Activated CD8-positive, alpha-beta memory T cell treated with anti-CD3 and anti-CD28 coated beads for 36 hours (primary cell): ENCODE results near the gene PAMR1. TPM values are rescaled to one million over a fixed set of nuclear protein-coding genes. Genes with fewer than 3 reads are reported as not detected.
"Not testable (repeated sequence)": the region's sequence is repeated elsewhere in the genome, so short reads cannot be mapped to it uniquely, and the experiment has no call there.

ENCODE experiments used
- CTCF ChIA-PET: fragments of 350-600 bp; sonication (Branson Sonifier 250); formaldehyde crosslinking; loops from one replicate; lab custom pipeline; 2021; ENCODE audit warnings: antibody characterized with exemption; lab: Charles Lee
- POLR2A ChIA-PET: fragments of 350-600 bp; sonication (Branson Sonifier 250); formaldehyde crosslinking; loops from one replicate; lab custom pipeline; 2021; ENCODE audit warnings: antibody characterized with exemption; lab: Charles Lee
- total RNA-seq, 2 experiments: library from RNA; stranded (reverse); gene quantifications; one replicate each; pipeline ENCODE4 v1.2.3, GENCODE V29; 2021

The PAMR1 gene
- total RNA-seq, 2 experiments from 2014 or later: not detected

DNA sequence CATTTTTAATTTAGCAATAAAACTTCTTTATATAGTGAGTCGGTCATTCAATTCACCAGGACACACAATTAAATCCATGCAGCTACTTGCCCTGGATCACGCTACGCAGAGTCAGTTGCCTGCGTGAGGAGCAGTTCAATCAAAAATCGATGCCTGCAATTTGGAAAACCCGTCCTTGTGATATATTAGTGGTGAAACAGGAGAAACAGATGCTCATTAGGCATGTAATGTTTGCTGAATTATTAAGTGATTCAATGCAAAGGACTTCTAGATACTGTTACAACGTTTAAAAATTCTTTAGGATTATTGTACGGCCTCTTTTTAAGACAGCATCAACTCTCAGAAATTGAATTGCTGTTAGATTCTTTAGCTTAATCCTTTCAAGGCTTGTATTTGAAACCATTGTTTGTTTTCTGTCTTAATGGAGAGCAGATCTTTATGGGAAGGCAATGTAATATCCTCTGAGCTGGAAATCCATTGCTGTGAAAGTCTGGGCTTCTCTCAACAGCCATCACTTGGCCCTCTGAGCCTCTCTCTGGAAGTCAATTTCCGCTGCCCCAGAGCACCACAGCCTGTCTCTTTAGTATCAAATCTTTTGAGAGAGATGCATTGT, 20.1 kb upstream of the PAMR1 start:
- ChIA-PET POLR2A (no interaction called here), CTCF (no interaction called here)

DNA sequence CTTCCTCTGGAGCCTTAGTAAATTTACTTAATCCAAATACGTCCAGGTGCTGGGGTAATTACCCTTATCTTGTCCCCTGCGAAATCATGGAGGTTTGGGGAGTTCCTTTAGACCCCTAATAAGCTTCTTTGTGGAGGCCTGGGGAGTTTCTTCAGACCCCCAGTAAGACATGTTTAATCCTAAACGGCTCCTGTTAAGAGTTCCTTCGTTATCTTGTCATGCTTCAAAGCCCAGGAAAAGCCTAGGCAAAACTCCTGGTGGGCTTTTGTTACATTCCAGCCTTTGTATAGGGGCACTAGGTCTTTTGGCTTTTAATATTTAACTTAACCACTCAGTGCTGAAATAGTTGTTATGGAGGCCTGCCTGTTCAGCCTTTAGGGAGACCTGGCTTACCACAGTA, 18.1 kb upstream of the PAMR1 start:
- POLR2A ChIA-PET: no interaction called here
- CTCF ChIA-PET: no interaction called here

- ChIA-PET POLR2A (no interaction called here), CTCF (no interaction called here)
Observed at GRCh38 chr11:35541621-35542375, 16.4 kb upstream of the PAMR1 start.

DNA sequence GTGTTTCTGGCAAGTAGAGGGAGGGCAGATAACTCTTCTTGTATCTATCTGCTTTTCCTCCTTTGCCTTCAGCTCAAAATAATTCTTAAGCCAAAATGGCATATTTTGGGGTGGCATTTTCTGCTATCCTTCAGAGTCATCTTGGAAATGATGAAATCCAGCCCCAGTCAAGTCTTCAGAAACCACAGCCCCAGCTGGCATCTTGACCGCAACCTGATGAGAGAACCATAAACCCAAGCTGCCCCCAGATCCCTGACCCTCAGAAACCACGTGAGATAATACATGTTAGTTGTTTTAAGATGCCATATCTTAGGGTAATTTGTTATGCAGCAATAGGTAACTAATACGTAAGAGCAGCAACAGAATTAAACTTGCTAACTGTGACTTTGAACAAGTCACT, 15.1 kb upstream of the PAMR1 start:
- POLR2A ChIA-PET: no interaction called here
- CTCF ChIA-PET: no interaction called here

- CTCF ChIA-PET: interaction anchor here (1.2 kb wide), 1 partner anchor 9 kb away, joined by 3 read pairs; no protein-coding TSS in a partner anchor
- POLR2A ChIA-PET: no interaction called here
Observed at GRCh38 chr11:35539781-35540281, 14.4 kb upstream of the PAMR1 start.

GRCh38 chr11:35539256-35539655, 13.8 kb upstream of the PAMR1 start:
- POLR2A ChIA-PET: no interaction called here
- CTCF ChIA-PET: interaction anchor here (1.2 kb wide), 1 partner anchor 9 kb away, joined by 3 read pairs; no protein-coding TSS in a partner anchor

GRCh38 chr11:35536470-35536869, 11.1 kb upstream of the PAMR1 start:
- ChIA-PET POLR2A (no interaction called here), CTCF (no interaction called here)

- ChIA-PET CTCF (interaction anchor here (1.3 kb wide), 1 partner anchor 8 kb away, joined by 3 read pairs; no protein-coding TSS in a partner anchor), POLR2A (no interaction called here)
Observed at GRCh38 chr11:35531246-35531645, 5.8 kb upstream of the PAMR1 start.

- ChIA-PET POLR2A (no interaction called here), CTCF (interaction anchor here (1.3 kb wide), 1 partner anchor 10 kb away, joined by 3 read pairs; no protein-coding TSS in a partner anchor)
Observed at GRCh38 chr11:35529971-35530495, 4.6 kb upstream of the PAMR1 start.

DNA sequence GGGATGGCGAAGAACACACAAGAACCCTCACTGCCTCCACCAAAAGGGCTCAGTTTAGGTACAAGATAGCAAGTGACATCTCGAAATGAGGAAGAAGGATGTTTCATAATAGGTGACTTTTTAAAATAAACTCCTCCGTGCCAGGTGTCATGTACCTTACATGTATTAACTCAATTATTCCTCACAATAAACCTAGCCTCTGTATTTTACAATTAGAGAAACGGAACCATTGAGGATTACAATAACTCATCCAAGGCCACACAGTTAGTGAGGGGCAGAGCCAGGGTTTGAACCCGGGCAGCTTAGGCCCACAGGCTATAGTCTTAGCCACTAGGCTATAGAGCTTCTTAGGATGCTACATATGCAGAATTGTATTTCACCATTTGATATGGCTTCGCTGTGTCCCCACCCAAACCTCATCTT, 965 bp upstream of the PAMR1 start:
- ChIA-PET POLR2A (no interaction called here), CTCF (no interaction called here)

GRCh38 chr11:35524780-35525179, 636 bp downstream of the PAMR1 start:
- ChIA-PET POLR2A (no interaction called here), CTCF (no interaction called here)

DNA sequence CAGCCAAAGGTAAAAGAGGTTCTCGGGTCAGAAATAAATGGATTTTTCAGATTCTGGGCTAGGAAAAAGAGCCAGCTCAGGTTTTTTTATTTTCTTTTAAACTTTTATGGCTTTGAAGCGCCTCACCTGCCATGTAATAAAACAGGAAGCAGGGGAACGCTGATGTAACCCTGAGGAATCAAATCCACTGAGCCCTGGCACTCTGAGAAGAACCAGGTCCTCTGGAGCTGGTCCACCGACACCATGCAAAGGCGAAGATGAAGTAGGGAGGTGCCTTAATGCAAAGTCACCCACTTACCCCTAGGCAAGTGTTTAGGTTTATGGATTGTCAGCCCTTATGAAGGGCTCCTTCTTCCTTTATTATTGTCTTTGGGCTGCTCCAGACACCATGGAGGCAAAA, 1.6 kb downstream of the PAMR1 start:
- ChIA-PET CTCF (no interaction called here), POLR2A (no interaction called here)

- CTCF ChIA-PET: no interaction called here
- POLR2A ChIA-PET: no interaction called here
Observed at GRCh38 chr11:35523331-35523768, 2.1 kb downstream of the PAMR1 start.

GRCh38 chr11:35522091-35522490, 3.3 kb downstream of the PAMR1 start:
- CTCF ChIA-PET, POLR2A ChIA-PET: not testable (repeated sequence)

DNA sequence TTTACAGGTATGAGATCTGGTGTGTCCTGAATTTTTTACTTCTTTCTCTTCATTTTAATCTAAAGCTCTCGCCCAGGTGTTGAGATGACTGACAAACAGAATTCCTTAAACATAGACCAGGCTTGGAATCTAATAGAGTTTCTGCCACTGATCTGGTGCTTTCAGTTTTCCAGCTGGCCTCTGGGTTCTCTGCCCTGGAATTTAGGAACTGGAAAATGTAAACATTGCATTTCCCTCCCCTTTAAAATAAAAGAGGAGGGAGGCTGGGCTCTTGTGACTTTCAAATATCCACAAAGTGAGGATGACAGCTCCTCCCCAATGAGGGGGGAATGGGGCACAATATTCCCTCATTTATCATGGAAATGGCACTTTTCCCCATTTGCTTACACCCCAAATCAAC, 5.0 kb downstream of the PAMR1 start:
- CTCF ChIA-PET: no interaction called here

GRCh38 chr11:35518766-35519165, 6.7 kb downstream of the PAMR1 start:
- CTCF ChIA-PET: no interaction called here

More for the DNA sequence above, 5.0 kb downstream of the PAMR1 start:
- POLR2A ChIA-PET: no interaction called here

DNA sequence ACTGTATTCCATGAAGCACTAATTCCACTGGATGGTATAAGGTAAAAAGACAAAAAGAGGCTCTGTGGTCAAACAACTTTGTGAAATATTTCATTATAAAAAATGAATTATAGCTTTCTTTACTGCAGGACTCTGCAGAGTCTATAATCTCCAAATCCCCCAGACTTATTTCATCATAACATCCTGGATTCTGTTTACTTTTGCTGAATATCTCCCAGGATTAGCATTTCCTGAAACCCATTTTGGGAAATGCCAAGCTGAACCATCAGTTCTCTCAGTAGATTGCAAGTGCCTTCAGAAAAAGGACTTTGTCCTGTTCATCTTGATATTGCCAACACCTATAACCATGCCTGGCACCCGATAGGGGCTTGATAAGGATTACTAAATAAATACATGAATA, 7.9 kb downstream of the PAMR1 start:
- ChIA-PET POLR2A (no interaction called here), CTCF (no interaction called here)

More at GRCh38 chr11:35518766-35519165, 6.7 kb downstream of the PAMR1 start:
- POLR2A ChIA-PET: no interaction called here

- CTCF ChIA-PET: no interaction called here
- POLR2A ChIA-PET: no interaction called here
Observed at GRCh38 chr11:35516403-35516802, 9.0 kb downstream of the PAMR1 start.

DNA sequence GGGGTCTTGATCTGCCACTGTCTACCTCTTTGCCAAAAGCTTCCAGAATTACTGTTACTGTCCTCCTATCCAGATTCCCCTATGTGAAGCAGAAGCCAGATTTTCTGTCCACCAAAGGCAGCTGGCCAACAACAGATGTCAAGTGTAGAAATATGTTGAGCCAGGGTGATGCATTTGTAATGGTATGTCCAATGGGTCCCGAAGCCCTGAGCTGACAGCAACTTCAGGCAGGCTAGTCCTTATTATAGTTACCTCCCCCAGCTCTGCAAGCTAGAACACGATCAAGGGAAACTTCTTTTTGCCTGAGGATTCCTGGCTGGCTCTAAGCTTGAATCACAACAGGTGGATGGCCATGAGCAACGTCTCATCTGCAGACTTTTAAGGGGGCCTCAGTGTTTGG, 10.2 kb downstream of the PAMR1 start:
- POLR2A ChIA-PET: interaction anchor here (0.6 kb wide), 1 partner anchor 22 kb away, joined by 7 read pairs; no protein-coding TSS in a partner anchor

GRCh38 chr11:35514481-35514880, 10.9 kb downstream of the PAMR1 start:
- ChIA-PET CTCF (no interaction called here), POLR2A (interaction anchor here (0.6 kb wide), 1 partner anchor 23 kb away, joined by 7 read pairs; no protein-coding TSS in a partner anchor)

More for the DNA sequence above, 10.2 kb downstream of the PAMR1 start:
- CTCF ChIA-PET: no interaction called here
